ENCODE data around the gene TMEM170B.

GRCh38 chr6:11585426-11586016, 48.0 kb downstream of the TMEM170B start:
- TF ChIP-seq L3MBTL2 (conservative IDR thresholded peaks at IDR 0.05) (no peak), BHLHE40 (IDR thresholded peaks at IDR 0.05; ENCODE audit: borderline replicate concordance) (no peak), SP1 (IDR thresholded peaks at IDR 0.05) (no peak), FOXM1 (IDR thresholded peaks at IDR 0.05; ENCODE audit: borderline replicate concordance) (no peak)
